B cell (primary cell): ENCODE data around the gene HIP1.

ENCODE experiments used
- EZH2 ChIP-seq: IDR thresholded peaks from 2 replicates; pipeline ENCODE4 v1.6.1; 2012; ENCODE audit warnings: borderline replicate concordance, low read depth, mild to moderate bottlenecking, moderate library complexity, low read length; ENCODE audit not compliant: insufficient read depth, poor library complexity, severe bottlenecking
- TF ChIP-seq, protein P1 (sequence below): fragments of 200-600 bp; IDR thresholded peaks from one replicate; pipeline ENCODE4 v1.8.0; 2022; ENCODE audit warnings: antibody characterized with exemption, mild to moderate bottlenecking

- TF ChIP-seq, protein P1, sequence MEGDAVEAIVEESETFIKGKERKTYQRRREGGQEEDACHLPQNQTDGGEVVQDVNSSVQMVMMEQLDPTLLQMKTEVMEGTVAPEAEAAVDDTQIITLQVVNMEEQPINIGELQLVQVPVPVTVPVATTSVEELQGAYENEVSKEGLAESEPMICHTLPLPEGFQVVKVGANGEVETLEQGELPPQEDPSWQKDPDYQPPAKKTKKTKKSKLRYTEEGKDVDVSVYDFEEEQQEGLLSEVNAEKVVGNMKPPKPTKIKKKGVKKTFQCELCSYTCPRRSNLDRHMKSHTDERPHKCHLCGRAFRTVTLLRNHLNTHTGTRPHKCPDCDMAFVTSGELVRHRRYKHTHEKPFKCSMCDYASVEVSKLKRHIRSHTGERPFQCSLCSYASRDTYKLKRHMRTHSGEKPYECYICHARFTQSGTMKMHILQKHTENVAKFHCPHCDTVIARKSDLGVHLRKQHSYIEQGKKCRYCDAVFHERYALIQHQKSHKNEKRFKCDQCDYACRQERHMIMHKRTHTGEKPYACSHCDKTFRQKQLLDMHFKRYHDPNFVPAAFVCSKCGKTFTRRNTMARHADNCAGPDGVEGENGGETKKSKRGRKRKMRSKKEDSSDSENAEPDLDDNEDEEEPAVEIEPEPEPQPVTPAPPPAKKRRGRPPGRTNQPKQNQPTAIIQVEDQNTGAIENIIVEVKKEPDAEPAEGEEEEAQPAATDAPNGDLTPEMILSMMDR: no peak
- no peak for TF ChIP-seq EZH2
Observed at GRCh38 chr7:75625868-75626267, 112.9 kb downstream of the HIP1 start.
